T-helper 1 cell treated with Interleukin-12 subunit alpha and Interleukin-12 subunit beta and Interleukin-4 antibody, amounts not matched to agents 30 ng/mL and 1 ng/mL, for 36 hours (primary cell): ENCODE measurements around the gene ZNF185. TPM values are rescaled to one million over a fixed set of nuclear protein-coding genes. Genes with fewer than 3 reads are reported as not detected.

Source experiments
- total RNA-seq: library from RNA; stranded (reverse); gene quantifications from 2 replicates; pipeline ENCODE4 v1.2.3, GENCODE V29; 2022

ZNF185 gene
- total RNA-seq, 1 donor from 2014 or later, result 1.1 TPM

Other genes with a start within 250 kb of the ZNF185 start
- gene MAGEA3, start 199.3 kb upstream of the ZNF185 start, total RNA-seq, result not detected in 2 replicates
- gene CSAG2, start 188.8 kb upstream of the ZNF185 start, total RNA-seq, result not detected in 2 replicates
- gene MAGEA2B, start 183.4 kb upstream of the ZNF185 start, total RNA-seq, result not detected in 2 replicates
- not detected in 2 replicates for gene CSAG1, start 164.3 kb upstream of the ZNF185 start, total RNA-seq
- gene MAGEA12, start 164.3 kb upstream of the ZNF185 start, total RNA-seq, result not detected in 2 replicates
- not detected in 2 replicates for gene MAGEA2, start 144.2 kb upstream of the ZNF185 start, total RNA-seq
- gene CSAG3, start 138.8 kb upstream of the ZNF185 start, total RNA-seq, result 7.4 and 9.8 TPM in 2 replicates
- gene MAGEA6, start 128.4 kb upstream of the ZNF185 start, total RNA-seq, result not detected in 2 replicates
- gene CETN2, start 67.3 kb upstream of the ZNF185 start, total RNA-seq, result 9.0 and 10.0 TPM in 2 replicates
- 16.3 TPM in 2 replicates for gene NSDHL, start 67.0 kb upstream of the ZNF185 start, total RNA-seq
- gene PNMA5, start 96.0 kb downstream of the ZNF185 start, total RNA-seq, result 0.34 and 0.37 TPM in 2 replicates
- 2.4 and 2.7 TPM in 2 replicates for gene PNMA3, start 158.4 kb downstream of the ZNF185 start, total RNA-seq
- 0.39 and 0.74 TPM in 2 replicates for gene PNMA6A, start 174.4 kb downstream of the ZNF185 start, total RNA-seq